ENCODE results near the gene FGF14. TPM values are rescaled to one million over a fixed set of nuclear protein-coding genes. Genes with fewer than 3 reads are reported as not detected.
"Not testable (repeated sequence)": the region's sequence is repeated elsewhere in the genome, so short reads cannot be mapped to it uniquely, and the experiment has no call there.

FGF14 gene
- polyA plus RNA-seq, 1 donor = 0.04 TPM

DNA sequence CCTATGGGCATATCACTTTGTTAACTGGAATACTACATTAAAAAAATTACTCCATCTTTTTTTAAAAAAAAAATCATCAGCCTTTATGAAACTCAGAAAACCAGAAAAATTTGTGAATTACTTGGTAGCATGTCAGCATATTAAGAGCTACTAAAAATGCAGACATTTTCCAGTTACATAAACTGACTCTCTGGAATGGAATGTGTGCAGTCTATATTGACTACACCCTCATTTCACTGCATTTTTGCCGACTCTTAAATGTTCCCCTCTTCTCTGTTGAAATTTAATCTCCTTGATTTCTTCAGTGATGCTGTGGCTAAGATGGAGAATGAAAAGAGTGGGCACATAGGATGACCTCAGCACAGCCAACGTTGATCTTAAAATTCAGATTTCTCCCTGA lies 555.6 kb downstream of the FGF14 start:
- no peak for DNase-seq

DNA sequence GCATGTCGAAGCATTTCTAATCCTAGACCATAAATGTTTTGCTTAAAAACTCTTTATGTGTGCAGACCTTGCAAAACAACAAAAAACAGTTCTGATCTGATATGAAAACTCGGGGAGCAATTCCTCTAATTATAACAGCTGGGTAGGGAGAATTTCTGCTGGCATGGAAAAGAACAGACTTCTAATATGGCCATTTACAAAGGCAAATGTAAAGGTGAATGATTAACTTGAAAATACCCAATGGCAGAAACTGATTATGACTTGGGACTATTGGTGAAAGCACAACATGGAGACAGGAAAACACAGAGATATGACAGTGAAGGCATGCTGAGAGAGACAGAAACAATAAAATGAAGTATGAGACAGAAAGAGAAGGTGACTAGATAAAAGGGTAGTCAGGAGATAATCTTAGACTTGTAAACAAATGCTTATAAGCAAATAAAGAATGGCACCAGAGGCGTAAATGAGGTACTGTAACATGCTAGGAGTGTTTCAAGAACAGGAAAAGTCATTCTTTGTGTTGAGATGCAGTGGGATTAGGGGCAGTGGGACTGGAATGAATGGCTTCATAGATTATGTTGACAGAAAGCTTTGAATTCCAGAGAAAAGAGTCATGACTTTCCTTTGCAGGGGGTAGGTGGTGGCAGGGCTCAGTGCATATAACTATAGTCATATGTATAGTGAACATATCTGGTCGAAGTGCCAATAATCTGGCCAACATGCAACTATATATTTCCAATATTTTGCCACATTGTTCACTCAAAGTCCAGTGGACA lies 556.4 kb downstream of the FGF14 start:
- no peak for DNase-seq

DNA sequence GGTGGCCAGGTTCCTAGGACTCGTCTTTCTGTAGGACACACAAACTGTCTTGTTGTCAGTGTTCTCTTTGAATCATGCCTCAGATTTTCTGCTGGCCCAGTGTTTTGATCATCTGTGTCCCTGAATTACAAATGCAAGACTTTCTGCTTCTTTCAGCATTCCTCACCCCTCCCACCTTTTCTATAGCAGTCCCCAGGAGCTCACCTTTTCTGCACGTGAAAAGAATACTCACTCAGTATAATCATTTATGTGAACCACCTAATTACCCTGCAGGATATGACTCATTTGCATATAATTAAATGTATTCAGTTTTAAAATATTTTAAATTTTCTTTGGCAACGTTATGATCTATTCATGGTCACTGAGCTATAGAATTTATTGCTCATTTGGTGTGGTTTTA lies 560.1 kb downstream of the FGF14 start:
- DNase-seq = no peak

DNA sequence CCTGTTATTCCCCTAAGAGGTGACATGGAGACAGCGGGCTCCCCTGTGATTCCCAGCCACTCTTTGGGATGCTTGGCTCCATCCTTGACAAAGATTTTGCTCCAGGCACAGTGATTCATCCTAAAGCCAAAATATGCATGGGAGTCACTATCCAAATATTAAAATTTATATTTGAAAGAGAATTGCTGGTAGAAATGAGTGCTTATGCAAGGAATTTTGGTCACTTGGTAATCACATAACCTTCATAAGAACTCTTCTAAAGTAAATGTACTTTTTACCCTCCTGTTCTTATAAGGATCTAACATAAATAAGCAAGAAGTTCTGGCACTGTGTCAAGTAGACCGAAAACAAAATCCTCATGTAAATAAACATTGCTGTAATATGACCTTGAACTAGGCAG lies 563.5 kb downstream of the FGF14 start:
- DNase-seq = no peak

DNA sequence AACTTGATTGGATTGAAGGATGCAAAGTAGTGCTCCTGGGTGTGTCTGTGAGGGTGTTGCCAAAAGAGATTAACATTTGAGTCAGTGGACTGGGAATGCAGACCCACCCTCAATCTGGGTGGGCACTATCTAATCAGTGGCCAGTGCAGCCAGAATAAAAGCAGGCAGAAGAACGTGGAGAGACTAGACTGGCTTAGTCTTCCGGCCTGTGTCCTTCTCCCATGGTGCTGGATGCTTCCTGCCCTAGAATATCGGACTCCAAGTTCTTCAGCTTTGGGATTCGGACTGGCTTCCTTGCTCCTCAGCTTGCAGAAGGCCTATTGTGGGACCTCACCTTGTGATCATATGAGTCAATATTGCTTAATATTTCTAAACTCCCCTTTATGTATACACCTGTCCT lies 564.1 kb downstream of the FGF14 start:
- not testable (repeated sequence) for DNase-seq

DNA sequence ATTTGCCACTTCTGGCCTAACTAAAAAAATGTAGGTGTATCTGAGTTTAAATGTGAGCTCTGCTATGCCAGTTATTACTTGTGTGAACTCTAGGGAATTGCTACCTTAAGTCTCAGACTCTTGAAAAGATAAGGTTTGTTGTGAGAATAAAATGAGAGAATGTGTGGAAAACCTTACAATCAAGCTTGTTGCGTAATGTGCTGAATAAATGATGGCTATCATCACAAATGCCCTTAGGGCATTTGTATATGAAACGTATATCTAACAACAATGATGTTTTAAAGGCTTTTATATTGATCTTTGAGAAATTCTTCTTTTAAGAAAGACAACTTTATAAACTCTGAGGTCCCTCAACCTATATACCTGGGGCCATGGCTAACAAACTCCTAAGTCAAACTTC lies 564.6 kb downstream of the FGF14 start:
- DNase-seq = no peak

DNA sequence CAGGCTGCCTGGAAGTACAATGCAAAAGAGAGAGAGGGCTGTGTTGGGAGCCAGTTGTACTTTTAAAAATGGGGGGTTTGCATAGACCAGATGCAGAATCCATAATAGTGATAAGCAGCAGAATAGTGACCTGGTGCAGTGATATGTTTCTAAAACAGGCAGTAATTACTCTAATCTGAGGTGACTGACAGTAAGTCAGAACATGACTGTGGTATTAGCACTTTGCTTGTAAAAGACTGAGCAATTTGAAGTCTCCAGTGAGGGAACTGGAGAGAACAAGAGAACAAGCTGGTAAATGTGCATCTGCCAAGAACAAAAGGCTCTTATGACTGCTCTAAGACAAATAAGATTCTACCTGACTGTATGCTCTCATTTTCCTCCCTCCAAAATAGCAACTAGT lies 565.9 kb downstream of the FGF14 start:
- DNase-seq = no peak

DNA sequence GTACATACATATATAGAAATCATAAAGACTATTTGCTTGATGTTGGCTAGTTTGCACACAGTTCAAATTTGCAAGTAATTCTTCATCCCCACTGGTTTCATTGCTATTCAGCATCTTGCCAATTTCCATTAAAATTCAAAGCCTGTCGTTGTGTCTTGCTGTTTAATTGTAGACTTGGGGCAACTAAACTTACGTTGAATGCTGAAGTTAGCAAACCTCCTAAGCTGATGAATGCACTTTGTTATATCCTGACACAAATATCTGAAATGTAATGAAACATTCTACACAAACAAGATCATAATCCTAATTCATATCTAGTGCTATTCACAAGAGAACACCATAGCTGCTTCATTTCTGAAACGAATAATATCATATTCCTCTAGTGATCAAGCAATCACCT lies 568.2 kb downstream of the FGF14 start:
- DNase-seq = no peak

DNA sequence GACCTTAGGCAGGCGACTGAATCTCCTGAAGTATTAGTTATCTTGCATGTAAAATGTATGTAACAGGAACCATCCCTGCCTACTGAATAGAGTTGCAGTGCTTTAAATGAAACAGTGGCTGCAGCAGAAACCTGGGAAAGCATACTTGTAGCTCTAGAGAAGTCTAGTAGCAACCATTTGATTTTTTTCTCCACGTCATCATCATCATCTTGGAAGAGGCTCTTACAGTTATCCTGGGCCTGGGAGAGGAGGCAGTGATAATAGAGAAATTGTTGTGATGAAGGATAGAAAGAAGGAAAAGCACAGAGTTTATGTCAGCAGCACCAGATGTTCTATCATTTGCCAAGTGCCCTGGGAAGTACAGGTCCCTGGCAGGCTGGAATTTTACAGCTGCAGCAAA lies 571.8 kb downstream of the FGF14 start:
- DNase-seq = no peak

DNA sequence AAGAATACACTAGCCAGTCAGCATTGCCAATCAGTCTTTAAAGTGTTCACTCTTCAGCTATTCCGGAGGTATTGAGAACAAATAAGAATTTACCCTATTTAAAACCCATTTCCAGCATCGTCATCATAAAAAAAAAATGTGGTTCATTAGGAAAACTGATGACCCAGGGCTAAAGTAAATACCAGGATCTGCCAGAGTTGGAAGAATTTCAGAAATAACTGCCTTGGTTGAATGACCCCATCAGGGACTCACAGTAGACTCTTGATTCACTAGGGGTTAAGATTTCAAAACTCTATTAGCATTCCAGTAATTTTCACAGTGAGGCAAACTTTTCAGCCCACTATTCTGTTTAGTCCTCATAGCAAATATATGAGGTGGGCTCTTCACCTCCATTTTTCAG lies 572.4 kb downstream of the FGF14 start:
- no peak for DNase-seq

DNA sequence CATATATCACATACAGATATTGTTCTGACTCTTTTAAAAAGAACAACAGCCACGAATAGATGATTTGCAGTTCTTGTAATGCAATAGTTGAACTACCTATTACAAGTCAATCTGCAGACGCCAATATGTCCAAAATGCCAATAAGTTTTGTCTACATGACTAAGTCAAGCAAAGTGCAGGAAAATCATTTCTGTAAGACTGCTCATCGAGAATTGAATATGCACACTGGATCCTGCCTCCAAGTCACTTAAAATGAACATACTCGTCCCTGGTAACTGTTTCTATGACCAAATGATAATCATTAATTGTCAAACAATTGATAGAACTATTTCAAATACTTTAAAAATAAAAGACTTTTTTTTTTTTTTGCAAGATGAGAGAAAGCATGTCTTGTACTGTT lies 573.7 kb downstream of the FGF14 start:
- no peak for DNase-seq

DNA sequence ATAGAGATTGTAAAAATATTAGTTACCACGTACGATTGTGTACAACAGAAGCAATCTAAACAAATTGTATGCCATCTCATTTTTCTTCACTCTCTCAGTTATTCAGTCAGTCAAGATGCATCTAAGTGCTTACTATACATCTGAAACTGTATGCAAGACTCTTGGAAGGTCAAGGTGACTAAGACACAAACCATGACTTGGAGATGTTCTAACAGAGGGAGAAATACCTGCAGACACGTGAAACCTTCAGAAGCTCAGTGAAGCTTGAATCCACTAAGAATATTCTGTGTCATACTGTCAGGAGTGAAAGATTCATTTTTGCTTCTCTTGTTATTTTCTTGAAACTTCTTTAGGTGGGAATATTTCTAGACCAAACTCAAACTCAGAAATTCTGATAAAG lies 584.0 kb downstream of the FGF14 start:
- DNase-seq = no peak

DNA sequence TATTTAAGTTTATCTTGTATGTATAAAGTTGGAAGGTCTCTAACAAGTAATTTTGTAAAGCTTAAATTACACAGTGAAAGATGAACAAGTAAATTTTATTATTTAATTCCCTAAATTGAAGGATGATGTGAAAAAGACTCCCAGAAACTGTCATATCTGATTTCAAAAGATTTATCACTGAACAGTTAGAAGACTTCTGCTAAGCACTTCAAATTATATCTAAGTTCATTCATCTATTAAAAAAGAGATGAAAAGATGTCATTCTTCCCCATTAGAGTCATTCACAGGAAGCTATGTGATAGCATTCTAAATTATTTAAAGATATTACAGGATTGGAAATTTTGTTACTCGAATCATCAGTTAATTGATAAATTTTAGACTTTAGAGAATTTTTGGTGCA lies 590.0 kb downstream of the FGF14 start:
- DNase-seq = no peak

DNA sequence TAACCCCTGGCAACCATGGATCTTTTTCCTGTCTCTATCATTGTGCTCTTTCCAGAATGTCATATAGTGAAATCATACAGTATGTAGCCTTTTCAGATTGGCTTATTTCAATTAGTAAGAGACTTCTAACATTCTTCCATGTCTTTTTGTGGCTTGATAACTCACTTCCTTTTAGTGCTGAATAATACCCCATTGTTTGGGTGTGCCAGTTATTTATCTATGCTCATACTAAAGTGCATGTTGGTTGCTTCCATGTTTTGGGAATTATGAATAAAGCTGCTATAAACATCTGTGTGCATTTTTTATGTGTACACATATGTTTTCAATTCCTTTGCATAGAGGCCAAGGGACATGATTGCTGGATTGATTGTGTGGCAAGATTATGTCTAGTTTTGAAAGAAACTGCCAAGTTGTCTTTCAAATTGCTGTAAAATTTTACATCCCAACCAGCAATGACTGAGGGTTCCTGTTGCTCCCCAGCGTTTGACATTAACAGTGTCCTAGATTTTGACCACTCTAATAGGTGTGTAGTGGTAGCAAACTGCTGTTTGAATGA lies 590.5 kb downstream of the FGF14 start:
- no peak for DNase-seq

DNA sequence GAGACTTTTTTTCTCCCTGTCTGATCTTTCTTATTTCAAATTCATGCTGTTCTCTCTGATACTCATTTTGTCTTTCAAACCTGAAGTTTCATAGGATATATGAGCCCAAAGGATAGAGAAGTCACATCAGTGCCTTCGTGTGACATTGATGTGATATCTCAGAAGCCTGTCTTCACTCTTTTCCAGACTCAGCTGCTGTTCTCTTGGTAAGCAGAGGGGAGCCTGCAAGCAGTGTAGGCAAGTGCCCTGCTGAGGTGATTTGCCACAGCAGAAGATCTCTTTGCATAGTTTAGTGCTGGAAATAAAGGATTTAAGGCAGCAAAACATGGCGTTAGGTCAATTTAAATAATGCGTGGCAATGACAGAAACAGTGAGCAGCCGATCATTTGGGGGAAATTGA lies 602.7 kb downstream of the FGF14 start:
- no peak for DNase-seq

DNA sequence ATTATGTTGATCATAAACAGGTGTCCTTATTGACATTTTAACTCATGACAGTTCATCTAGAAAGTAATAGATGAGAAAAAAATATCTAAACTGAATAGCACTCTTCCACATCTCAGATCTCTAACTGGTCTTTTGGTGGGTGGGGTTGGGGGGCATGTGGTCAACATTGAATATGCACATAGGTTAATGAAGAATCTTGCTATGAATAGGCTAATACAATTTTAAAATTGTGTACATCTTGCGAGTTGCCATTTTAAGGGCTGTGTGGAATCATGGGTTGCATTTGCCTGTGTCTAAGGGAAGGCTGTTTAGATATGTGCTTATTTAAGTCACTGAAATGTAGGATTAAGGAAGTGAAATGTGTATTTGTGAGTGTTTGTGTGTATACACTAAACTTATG lies 603.4 kb downstream of the FGF14 start:
- no peak for DNase-seq

DNA sequence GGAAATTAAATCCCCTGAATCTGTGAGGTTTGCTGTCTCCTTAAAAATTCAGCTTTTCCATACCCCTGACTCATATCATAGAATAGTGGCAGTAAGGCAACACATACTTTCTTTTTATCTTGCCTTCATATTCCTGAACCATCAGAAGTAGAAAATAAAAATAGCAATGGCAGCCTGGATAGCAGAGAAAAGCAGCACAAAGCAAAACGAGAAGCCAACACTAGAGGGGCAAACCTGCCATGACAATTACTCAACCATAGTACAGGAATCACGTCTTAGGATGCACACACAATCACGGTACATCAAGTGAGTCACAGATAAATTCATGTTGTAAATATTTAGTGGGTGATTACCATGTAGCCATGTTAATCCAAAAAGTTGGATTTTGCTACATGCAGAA lies 606.4 kb downstream of the FGF14 start:
- no peak for DNase-seq

DNA sequence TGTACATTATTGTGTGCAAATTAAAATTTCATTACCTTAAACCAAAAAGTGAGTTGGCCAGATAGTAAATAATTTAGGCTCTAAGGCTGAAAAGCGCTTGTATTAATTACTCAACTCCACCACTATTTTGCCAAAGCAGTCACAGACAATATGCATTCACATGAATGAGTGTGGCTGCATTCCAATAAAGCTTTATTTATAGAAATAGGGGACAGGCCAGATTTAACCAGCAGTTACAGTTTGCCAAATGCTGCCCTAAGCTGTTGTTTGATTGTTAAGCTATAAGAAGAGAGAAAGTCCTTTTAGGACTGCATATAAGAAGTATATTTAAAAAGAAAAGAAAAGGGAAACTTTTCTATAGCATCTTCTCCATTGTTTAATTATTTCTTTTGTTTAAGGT lies 606.8 kb downstream of the FGF14 start:
- DNase-seq = no peak

DNA sequence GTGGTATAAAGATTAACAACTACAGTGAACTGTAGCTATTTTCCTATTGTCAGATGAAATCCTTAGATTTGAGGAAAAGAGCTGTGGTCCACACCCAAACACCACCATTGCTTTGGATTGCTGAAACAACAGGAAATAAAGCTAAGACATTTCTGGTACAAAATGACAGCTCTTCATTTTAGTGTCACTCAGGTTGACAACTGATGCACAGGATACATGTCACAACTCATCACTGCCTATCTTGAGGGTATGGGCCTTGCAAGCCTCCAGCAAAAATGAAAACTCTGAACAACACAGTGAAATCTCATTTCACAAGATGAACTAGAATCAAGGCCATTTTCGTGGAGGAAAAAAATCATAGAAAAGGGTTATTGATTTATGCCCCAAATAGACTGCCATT lies 609.7 kb downstream of the FGF14 start:
- no peak for DNase-seq

DNA sequence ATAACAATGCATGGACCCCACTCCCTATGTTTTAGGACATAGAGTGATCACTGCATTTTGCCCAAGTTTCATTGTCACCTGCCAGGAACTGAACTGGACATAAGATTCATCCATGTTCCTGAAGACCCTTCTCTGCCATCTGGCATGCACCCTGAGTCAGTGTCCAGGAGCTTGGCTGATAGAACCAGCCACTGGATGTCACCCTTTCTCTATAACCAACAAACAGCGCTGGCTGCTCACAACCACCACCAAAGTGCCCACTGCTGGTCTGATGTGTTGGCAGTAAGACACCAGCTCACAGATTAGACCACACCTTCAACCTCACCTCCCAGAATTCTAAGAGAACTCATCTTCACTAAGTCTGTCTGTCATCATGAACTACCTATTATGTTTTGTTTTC lies 616.0 kb downstream of the FGF14 start:
- no peak for DNase-seq

DNA sequence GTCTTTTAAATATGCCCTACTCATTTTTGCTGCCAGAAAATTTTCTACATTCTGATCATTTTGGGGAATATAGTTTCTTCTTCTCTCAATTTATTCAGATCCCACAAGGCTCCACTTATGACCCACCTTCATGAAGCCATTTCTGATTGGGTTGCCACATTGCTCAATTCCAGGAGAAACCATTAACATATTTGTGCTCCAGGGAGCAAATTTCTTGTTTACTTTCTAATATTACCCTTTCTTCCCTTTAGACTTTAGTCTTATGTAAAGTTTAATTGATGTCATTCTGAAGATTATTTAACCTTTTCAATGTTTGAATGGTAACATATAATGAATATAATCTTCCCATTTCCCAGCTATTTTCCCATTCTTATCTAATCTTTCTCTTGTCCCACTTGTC lies 617.5 kb downstream of the FGF14 start:
- DNase-seq = no peak

DNA sequence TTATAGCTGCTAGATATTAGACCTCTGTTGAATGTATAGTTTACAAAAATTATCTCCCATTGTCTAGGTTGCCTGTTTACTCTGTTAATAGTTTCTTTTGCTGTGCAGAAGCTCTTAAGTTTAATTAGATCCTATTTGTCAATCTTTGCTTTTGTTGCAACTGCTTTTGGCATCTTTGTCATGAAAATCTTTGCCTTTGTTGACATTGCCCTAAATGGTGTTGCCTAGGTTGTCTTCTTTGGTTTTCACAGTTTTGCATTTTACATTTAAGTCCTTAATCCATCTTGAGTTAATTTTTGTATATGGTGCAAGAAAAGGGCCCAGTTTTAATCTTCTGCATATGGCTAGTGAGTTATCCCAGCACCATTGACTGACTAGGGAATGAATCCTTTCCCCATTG lies 618.3 kb downstream of the FGF14 start:
- DNase-seq = no peak

DNA sequence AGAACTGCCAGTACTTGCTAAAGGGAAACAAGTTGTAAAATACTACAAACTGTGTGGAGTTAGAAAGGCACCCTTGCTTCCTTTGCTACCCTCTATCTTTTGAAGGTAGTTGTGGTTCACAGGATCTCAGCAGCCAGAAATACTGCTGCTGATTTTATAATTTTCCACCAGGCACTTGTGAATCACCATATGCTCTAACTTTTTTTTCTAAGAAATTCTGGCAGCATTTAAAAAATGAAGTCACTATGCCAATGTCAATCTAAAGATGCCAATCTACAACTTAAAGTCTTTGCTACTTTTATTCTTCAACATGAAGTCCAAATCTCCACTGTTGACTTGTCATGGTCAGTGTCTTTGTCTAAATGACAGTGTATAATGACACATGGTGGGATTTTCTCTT lies 621.6 kb downstream of the FGF14 start:
- DNase-seq = no peak

DNA sequence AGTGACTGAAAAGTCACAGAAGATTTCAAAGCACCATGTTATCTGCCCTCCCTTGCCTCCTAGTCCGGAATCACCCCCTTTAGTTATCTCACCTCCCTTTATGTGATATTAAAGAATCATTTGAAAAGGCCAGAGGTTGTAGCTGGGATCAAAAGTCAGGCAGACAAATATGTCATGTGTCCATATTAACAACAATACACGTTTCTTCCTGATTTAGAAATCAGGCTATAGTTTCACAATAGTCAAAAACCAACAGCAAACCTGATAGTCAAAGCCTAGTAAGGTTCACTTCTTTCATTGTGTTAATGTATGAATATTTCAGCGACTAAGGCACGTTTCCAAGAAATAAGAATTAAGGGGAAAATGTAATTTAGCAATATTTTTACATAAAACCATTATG lies 622.7 kb downstream of the FGF14 start:
- no peak for DNase-seq

DNA sequence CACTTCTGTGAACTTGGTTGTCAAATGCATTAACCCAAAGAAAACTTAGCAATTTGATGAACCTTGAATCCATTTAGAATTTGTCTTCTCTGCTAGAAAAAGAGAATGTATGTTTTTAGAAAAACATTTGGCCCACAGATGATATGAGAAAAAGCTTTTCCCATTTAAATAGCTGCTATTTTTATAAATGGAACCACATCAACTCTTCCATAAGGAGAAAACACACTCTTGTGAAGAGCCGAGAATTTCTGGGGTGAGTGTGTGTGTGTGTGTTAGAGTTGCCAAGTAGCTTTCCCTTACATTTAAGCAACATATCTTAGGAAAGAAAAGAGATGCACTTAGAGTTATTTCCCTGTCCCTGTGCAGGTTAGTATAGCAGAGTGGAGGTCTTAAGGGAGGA lies 626.6 kb downstream of the FGF14 start:
- DNase-seq = no peak
